ENCODE data around the gene ADAMTS10.

ADAMTS10 gene

DNA sequence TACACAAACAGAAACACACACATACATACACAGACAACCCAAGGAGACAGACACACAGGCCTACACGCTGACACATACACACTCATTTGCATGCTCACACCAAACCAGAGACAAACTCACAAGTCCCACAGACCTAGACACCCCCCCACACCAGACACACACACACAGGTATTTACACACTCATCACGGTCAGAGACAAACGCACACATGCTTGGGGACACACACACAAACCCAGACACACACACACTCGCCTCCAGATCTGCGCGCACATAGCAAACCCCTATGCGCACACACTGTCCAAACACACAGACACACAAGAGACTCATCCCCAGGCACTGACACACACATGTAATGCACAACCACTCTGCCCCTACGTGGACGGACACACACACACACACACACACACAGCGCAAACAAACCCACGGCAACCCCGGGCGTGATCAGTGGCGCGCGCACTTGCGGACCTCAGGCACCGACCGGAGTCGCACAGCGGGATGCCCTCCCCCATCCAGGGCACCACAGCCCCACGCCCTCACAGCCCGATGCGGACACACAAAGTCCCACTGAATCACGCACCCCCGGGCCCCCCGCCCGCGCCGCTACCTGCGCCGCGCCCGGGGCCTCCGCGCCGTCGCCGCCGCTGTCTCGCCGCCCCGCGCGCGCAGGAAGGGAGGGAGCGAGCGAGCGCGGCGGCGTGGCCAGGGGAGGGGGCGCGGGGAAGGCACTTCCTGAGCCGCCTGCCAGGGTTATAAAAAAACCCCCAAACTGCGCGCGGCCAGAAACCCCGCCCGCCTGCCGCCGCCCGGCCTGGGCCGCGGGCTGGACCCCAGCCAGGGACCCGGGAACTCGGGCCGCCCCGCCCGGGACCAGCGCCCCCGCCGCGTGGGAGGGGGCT lies at the start of gene ADAMTS10:
TSS of gene ADAMTS10 (minus strand) at position 675 of the 895 bp plus-strand sequence. CDS start 5,005 bp downstream, outside the sequence.
- Histone ChIP-seq H3K4me1 (peaks cover 10% of the 10 kb centered on the region), H3K36me3 (replicated peaks) (no peaks in the 10 kb centered on the region), H3K4me3 (peak within 1 kb of the TSS; percentile 47), H3K27me3 (ENCODE audit: low read depth) (no peaks in the 10 kb centered on the region), H3K9me3 (no peaks in the 10 kb centered on the region)
- in situ Hi-C loops (cut with MboI; ENCODE audit: low sequenced_read_pairs), result no loop called here
- DNase-seq (ENCODE audit: low spot score in 2 of 2), result peak in 1 of 2 experiments; percentile 52

DNA sequence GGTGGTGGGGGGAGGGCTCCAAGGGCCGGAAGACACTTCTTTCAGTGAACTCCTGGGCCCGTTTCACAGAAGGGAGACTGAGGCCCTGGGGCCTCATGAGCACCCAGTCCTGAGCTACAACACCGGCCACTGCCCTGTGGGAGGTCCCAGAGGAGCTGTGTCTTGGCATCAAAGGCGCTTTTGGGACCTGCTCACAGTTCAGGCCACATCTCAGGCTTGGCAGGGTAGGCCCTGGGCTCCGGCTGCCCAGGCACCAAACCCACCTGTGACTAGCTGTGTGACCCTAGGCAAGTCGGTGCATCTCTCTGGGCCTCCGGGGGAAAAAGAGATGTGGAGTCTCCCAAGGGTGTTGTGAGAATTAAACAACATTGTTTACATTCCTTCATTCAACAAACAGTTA lies 49.4 kb upstream of the ADAMTS10 start:
- H3K27me3 ChIP-seq (ENCODE audit: low read depth), result no peaks in the 10 kb centered on the region
- in situ Hi-C loops (cut with MboI; ENCODE audit: low sequenced_read_pairs), result loop anchor here (10.0 kb wide), 1 partner anchor 425 kb away; the partner anchor contains the start of gene OR1M1
- H3K4me1 ChIP-seq, result no peaks in the 10 kb centered on the region
- no peaks in the 10 kb centered on the region for H3K9me3 ChIP-seq
- H3K36me3 ChIP-seq (replicated peaks), result no peaks in the 10 kb centered on the region
- no peak overlapping the region for H3K4me3 ChIP-seq
- DNase-seq (ENCODE audit: low spot score in 2 of 2), result no peak

DNA sequence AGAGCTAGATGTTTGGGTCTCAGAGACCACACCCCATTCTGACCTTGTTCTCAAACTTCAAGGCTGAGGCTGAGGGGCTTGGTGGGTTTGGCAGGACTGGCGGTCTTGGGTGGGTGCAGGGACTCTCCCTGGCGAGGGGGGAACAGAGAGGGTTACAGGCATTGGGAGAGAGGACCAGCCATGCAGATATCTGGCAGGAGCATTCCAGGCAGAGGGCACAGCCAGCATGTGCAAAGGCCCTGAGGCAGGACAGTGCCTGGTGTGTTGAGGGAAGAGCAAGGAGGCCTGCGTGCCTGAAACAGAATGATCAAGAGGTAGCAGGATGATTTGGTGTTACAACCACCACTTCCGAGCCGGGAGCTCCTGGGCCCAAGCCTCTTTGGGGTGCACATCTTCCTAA lies 47.4 kb upstream of the ADAMTS10 start:
- no peaks in the 10 kb centered on the region for H3K27me3 ChIP-seq (ENCODE audit: low read depth)
- no peaks in the 10 kb centered on the region for H3K9me3 ChIP-seq
- DNase-seq (ENCODE audit: low spot score in 2 of 2), result no peak
- H3K4me3 ChIP-seq, result no peak overlapping the region
- H3K36me3 ChIP-seq (replicated peaks), result no peaks in the 10 kb centered on the region
- in situ Hi-C loops (cut with MboI; ENCODE audit: low sequenced_read_pairs), result loop anchor here (10.0 kb wide), 1 partner anchor 427 kb away; the partner anchor contains the start of gene OR1M1
- H3K4me1 ChIP-seq, result no peaks in the 10 kb centered on the region

DNA sequence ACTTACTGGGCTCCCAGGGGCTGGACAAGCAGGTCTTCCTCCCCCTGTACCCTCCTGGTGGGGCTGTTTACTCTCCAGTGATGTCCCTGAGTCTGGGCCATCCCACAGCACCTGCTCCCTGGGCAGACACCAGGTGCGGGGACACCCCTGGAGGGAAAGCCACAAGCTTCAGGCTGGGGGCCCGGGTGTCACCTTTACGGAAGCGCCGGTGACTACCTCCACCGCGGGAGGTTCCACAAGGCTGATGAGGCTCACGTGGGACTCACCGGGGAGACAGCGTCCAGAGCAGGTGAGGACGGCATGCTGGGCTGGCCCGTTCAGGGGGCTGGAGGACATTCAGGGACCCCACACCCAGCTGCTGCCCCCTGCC lies 44.8 kb upstream of the ADAMTS10 start:
- Histone ChIP-seq H3K36me3 (replicated peaks) (no peaks in the 10 kb centered on the region), H3K27me3 (ENCODE audit: low read depth) (peaks cover 6% of the 10 kb centered on the region; the same call in 1 of the 2 replicates), H3K4me3 (no peak overlapping the region), H3K4me1 (no peaks in the 10 kb centered on the region), H3K9me3 (no peaks in the 10 kb centered on the region)
- no peak for DNase-seq (ENCODE audit: low spot score in 2 of 2)
- in situ Hi-C loops (cut with MboI; ENCODE audit: low sequenced_read_pairs), result loop anchor here (10.0 kb wide), 1 partner anchor 429 kb away; the partner anchor contains the start of gene OR1M1

DNA sequence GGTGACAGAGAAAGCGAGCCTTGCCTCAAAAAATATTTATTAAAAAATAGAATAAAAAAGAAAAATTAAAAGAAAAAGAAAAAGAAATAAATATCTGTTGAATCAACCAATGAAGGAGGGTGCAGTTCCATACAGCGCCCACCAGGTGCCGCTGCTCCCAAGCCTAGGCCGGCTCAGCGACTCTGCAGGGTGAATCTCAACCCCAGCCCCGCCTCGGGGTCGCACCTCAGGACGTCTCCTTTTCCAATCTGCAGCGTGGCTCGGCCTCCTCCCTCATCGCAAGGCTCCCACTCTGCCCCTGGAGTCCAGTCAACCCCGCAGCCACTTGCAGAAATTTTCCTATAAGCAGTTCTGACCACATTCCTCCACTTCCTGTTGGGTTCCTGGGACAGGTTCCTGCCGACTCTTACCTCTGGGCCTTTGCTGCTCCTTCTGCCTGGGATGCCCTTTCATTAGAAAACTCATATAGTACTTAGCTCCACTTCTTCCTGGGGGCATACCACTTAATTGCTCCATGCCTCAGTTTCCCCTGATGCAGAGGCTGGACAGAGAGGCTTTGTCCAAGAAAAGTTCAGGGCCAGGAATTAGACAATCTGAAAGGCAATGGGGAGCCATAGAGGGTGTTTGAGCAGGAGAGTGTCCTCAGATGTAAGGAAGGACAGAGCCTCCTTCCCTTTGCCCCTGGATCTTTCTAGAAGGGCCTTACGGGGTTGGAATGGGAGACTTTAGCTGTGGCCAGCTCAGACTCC lies 44.2 kb upstream of the ADAMTS10 start:
- H3K4me1 ChIP-seq, result no peaks in the 10 kb centered on the region
- no peaks in the 10 kb centered on the region for H3K9me3 ChIP-seq
- peak; percentile 49 to 80 for DNase-seq (ENCODE audit: low spot score in 2 of 2)
- no peak overlapping the region for H3K4me3 ChIP-seq
- H3K36me3 ChIP-seq (replicated peaks), result no peaks in the 10 kb centered on the region
- in situ Hi-C loops (cut with MboI; ENCODE audit: low sequenced_read_pairs), result loop anchor here (10.0 kb wide), 1 partner anchor 430 kb away; the partner anchor contains the start of gene OR1M1
- peaks cover 10% of the 10 kb centered on the region; the same call in 1 of the 2 replicates for H3K27me3 ChIP-seq (ENCODE audit: low read depth)

DNA sequence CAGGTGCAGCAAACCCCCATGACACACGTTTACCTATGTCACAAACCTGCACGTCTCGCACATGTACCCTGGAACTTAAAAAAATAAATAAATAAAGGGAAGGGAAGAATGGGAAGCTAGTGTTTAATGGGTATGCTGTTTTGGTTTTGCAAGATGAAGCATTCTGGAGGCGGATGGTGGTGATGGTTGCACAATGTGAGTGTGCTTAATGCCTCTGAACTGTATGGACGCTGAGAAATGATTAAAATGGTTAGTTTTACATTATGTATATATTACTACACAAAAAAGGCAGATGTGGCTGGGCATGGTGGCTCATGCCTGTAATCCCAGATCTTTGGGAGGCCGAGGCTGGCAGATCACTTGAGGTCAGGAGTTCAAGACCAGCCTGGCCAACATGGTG lies 37.7 kb upstream of the ADAMTS10 start:
- H3K4me3 ChIP-seq, result no peak overlapping the region
- in situ Hi-C loops (cut with MboI; ENCODE audit: low sequenced_read_pairs), result no loop called here
- H3K36me3 ChIP-seq (replicated peaks), result no peaks in the 10 kb centered on the region
- H3K4me1 ChIP-seq, result no peaks in the 10 kb centered on the region
- H3K9me3 ChIP-seq, result no peaks in the 10 kb centered on the region
- H3K27me3 ChIP-seq (ENCODE audit: low read depth), result peaks cover 18% of the 10 kb centered on the region
- no peak for DNase-seq (ENCODE audit: low spot score in 2 of 2)

DNA sequence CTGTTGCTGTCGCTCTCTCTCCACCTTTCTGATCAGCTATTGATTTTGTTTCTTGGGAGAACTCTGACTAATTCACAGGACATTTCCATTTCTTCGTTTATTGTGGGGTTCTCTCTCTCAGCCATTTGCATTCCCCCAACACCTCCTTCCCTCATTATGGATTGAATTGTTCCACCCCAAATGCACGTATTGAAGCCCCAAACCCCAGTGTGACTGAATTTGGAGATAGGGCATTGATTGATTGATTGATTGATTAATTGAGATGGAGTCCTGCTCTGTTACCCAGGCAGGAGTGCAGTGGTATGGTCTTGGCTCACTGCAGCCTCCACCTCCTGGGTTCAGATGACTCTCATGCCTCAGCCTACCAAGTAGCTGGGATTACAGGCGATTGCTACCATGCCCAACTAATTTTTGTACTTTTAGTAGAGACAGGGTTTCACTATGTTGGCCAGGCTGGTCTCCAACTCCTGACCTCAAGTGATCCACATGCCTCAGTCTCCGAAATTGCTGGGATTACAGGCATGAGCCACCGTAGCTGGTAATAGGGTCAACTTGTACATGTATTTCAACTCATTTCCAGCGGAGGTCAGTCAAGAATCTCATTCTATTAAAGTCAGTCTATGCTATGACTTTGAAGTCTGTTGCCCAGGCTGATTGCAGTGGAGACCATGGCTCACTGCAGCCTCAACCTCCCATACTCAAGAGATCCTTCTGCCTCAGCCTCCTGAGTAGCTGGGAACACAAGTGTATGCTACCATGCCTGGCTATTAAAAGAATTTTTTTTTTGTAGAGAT lies 33.5 kb upstream of the ADAMTS10 start:
- no peaks in the 10 kb centered on the region for H3K4me1 ChIP-seq
- peaks cover 5% of the 10 kb centered on the region for H3K27me3 ChIP-seq (ENCODE audit: low read depth)
- in situ Hi-C loops (cut with MboI; ENCODE audit: low sequenced_read_pairs), result no loop called here
- H3K4me3 ChIP-seq, result no peak overlapping the region
- DNase-seq (ENCODE audit: low spot score in 2 of 2), result no peak
- H3K9me3 ChIP-seq, result no peaks in the 10 kb centered on the region
- H3K36me3 ChIP-seq (replicated peaks), result no peaks in the 10 kb centered on the region

DNA sequence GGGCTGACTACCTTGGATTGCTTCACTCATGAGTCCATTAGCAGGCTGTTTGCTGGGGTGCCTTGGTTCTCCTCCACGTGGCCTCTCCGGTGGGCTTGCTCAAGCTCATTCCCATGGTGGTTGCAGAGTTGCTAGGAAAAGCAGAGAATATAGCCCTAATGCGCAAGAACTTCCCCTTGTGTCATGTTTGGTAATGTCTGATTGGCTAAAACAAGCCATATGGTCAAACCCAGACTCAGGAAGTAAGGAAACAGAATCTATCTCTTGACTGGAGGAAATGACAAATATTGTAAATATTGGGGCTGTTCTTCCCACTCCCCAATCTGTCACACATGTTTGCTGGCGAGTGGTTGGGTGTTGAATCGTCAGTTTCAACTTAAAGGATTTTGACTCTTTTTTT lies 32.0 kb upstream of the ADAMTS10 start:
- H3K4me1 ChIP-seq, result no peaks in the 10 kb centered on the region
- no peak overlapping the region for H3K4me3 ChIP-seq
- H3K36me3 ChIP-seq (replicated peaks), result no peaks in the 10 kb centered on the region
- H3K9me3 ChIP-seq, result no peaks in the 10 kb centered on the region
- in situ Hi-C loops (cut with MboI; ENCODE audit: low sequenced_read_pairs), result no loop called here
- no peak for DNase-seq (ENCODE audit: low spot score in 2 of 2)
- no peaks in the 10 kb centered on the region for H3K27me3 ChIP-seq (ENCODE audit: low read depth)

DNA sequence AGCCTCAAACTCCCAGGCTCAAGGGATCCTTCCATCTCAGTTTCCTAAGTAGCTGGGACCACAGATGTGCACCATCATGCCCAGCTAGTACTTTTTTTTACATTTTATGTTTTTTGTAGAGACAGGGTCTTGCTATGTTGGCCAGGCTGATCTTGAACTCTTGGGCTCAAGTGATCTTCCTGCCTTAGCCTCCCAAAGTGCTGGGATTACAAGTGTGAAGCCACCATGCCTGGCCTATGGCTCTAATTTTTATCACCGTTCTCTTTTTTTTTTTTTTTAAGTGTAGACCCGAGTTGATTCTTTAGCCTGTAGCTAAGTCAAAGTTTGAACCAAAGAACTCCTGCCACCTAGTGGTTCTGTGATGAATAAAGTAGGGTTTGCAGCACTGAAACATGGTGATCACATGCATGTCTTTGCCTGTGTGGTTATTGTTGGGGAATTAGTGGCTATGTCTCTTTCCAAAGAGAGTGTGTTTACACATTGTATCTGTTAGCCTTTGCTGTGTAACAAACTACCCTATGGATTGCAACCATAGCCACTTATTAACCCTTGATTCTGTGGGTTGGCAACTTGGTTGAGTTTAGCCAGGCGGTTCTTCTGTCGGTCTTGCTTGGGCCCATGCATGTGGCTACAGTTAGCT lies 31.5 kb upstream of the ADAMTS10 start:
- Histone ChIP-seq H3K27me3 (ENCODE audit: low read depth) (no peaks in the 10 kb centered on the region), H3K4me1 (no peaks in the 10 kb centered on the region), H3K36me3 (replicated peaks) (no peaks in the 10 kb centered on the region), H3K4me3 (no peak overlapping the region), H3K9me3 (no peaks in the 10 kb centered on the region)
- DNase-seq (ENCODE audit: low spot score in 2 of 2), result peak; percentile 16 to 39
- in situ Hi-C loops (cut with MboI; ENCODE audit: low sequenced_read_pairs), result no loop called here

DNA sequence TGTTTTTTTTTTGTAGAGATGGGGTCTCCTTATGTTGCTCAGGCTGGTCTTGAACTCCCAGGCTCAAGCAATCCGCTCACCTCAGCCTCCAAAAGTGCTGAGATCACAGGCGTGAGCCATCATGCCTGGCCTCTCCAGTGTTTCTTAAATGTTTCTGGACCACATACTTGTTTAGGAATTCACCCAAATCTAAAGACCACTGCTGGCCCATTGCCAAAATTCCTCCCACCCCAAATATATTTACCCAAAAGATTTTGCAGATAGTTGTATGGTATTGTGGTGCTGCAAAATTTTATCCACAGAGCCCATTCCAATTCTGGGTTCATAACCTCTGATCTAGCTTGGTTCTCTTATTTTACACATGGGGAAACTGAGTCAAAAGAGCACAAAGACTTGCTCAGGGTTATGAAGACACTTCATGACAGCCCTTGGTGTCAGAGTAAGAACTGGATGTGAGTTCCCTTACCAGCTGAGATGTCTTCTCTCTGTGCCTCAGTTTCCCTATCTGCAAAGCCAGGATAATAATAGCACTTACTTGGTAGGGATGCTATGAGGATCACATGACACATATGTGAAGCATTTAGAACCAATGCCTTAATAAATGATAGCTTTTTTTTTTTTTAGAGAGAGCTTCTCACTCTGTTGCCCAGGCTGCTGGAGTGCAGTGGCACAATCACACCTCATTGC lies 30.8 kb upstream of the ADAMTS10 start:
- Histone ChIP-seq H3K4me3 (no peak overlapping the region), H3K9me3 (no peaks in the 10 kb centered on the region), H3K36me3 (replicated peaks) (no peaks in the 10 kb centered on the region), H3K27me3 (ENCODE audit: low read depth) (no peaks in the 10 kb centered on the region), H3K4me1 (no peaks in the 10 kb centered on the region)
- in situ Hi-C loops (cut with MboI; ENCODE audit: low sequenced_read_pairs), result no loop called here
- DNase-seq (ENCODE audit: low spot score in 2 of 2), result no peak

DNA sequence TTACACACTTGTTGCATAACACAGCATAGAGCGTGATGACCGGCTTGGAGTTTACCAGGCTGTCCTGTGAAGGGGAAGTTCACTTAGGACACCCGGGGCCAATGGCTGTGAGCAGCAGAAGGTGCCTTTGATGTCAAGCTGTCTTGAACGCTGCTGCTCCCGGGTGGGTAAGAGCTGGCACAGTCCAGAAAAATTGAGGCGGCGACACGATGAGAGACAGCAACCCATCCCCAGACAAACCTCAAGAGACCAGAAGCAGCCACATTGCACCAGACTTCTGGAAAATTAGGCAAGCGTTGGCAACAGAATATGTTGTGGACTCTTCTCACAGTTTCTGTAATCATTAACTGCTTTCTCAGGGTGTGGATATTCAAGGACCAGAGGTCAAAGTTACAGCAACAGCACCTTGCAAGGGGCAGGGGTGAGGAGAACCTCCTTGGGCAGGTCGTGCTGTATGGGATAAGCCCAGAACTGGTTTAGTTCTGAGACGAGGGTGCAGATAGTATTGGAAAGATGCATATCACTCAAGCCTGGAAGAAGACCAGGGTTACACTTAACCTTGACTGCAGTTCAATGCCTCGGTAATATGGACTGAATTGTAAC lies 30.0 kb upstream of the ADAMTS10 start:
- Histone ChIP-seq H3K4me1 (no peaks in the 10 kb centered on the region), H3K4me3 (no peak overlapping the region), H3K9me3 (no peaks in the 10 kb centered on the region), H3K27me3 (ENCODE audit: low read depth) (no peaks in the 10 kb centered on the region), H3K36me3 (replicated peaks) (no peaks in the 10 kb centered on the region)
- in situ Hi-C loops (cut with MboI; ENCODE audit: low sequenced_read_pairs), result no loop called here
- no peak for DNase-seq (ENCODE audit: low spot score in 2 of 2)

DNA sequence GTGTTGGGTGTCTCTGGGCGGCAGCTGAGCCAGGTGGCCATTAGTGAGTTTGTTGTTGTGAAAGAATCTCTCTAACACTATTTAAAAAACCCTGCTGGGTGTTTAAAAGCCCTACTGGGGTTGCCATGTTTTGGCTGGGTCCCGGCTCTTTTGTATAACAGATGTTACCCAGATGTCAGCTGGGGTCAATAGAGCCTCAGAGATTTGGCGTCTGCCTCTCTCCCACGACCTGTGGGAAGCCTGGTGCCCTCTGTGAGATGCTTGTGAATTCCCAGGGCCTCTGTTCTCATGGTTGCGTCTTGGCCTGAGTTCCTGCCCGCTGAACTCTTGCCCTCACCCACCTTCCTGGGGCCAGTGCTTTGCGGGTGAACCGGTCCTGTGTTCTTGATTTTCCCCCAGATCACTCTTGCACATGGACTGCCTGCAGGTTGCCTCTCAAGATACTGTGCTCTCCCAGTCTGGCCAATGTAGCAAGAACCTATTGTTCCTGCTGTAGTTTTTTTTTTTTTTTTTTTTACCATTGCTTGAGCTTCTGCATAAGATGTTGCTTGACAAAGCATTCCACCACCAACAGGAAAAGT lies 29.4 kb upstream of the ADAMTS10 start:
- Histone ChIP-seq H3K27me3 (ENCODE audit: low read depth) (no peaks in the 10 kb centered on the region), H3K4me1 (no peaks in the 10 kb centered on the region), H3K4me3 (no peak overlapping the region), H3K36me3 (replicated peaks) (no peaks in the 10 kb centered on the region), H3K9me3 (no peaks in the 10 kb centered on the region)
- in situ Hi-C loops (cut with MboI; ENCODE audit: low sequenced_read_pairs), result no loop called here
- no peak for DNase-seq (ENCODE audit: low spot score in 2 of 2)

Measured in HAP-1 (cell line).